Endothelial cell (in vitro differentiated cells): ENCODE results near the gene LYPD6. TPM values are rescaled to one million over a fixed set of nuclear protein-coding genes. Genes with fewer than 3 reads are reported as not detected.

Experiments used
- DNase-seq: peaks from one replicate; pipeline ENCODE4 v3.0.0; 2021; ENCODE audit warnings: low spot score
- H3K27ac Mint-ChIP-seq: one replicate; pipeline ENCODE4 v1.8.0; 2021; ENCODE audit warnings: mixed read lengths, inconsistent platforms; ENCODE audit not compliant: unreplicated experiment
- H3K27me3 Mint-ChIP-seq: one replicate; pipeline ENCODE4 v1.8.0; 2021; ENCODE audit warnings: mild to moderate bottlenecking, moderate library complexity, mixed read lengths, inconsistent platforms; ENCODE audit not compliant: unreplicated experiment
- H3K36me3 Mint-ChIP-seq: one replicate; pipeline ENCODE4 v1.8.0; 2021; ENCODE audit warnings: mild to moderate bottlenecking, low read depth, mixed read lengths, inconsistent platforms; ENCODE audit not compliant: unreplicated experiment
- H3K4me1 Mint-ChIP-seq: one replicate; pipeline ENCODE4 v1.8.0; 2021; ENCODE audit warnings: mild to moderate bottlenecking, mixed read lengths, inconsistent platforms; ENCODE audit not compliant: unreplicated experiment
- H3K4me3 Mint-ChIP-seq: one replicate; pipeline ENCODE4 v1.8.0; 2021; ENCODE audit warnings: mild to moderate bottlenecking, mixed read lengths, inconsistent platforms; ENCODE audit not compliant: unreplicated experiment
- H3K9me3 Mint-ChIP-seq: one replicate; pipeline ENCODE4 v1.8.0; 2021; ENCODE audit warnings: mixed read lengths, inconsistent platforms; ENCODE audit not compliant: unreplicated experiment
- CTCF ChIP-seq: fragments of 200-600 bp; sonication (generic); IDR thresholded peaks from one replicate; pipeline ENCODE4 v1.5.0; 2021; ENCODE audit warnings: antibody characterized with exemption; ENCODE audit not compliant: unreplicated experiment
- total RNA-seq: library from RNA; stranded (reverse); fragmentation: NEBNext Ultra II Directional; extraction: Animal tissue kit (Norgen Biotek cat#: 25700); gene quantifications from one replicate; pipeline ENCODE4 v1.2.1, GENCODE V29; 2021; ENCODE audit not compliant: unreplicated experiment

Gene LYPD6
- total RNA-seq, 1 donor from 2014 or later, result 3.5 TPM

GRCh38 chr2:149342509-149342908 is 12.1 kb downstream of the LYPD6 start:
- H3K4me1 Mint-ChIP-seq, result no peaks in the 10 kb centered on the region
- H3K36me3 Mint-ChIP-seq, result no peaks in the 10 kb centered on the region
- no peak for TF ChIP-seq CTCF
- no peaks in the 10 kb centered on the region for H3K9me3 Mint-ChIP-seq
- no peak for DNase-seq
- H3K27me3 Mint-ChIP-seq, result no peaks in the 10 kb centered on the region
- H3K27ac Mint-ChIP-seq, result no peak overlapping the region
- H3K4me3 Mint-ChIP-seq, result no peak overlapping the region

- Mint-ChIP-seq H3K36me3 (no peaks in the 10 kb centered on the region), H3K27me3 (peaks cover 1% of the 10 kb centered on the region), H3K27ac (no peak overlapping the region), H3K4me1 (no peaks in the 10 kb centered on the region), H3K9me3 (no peaks in the 10 kb centered on the region), H3K4me3 (no peak overlapping the region)
- no peak for TF ChIP-seq CTCF
- no peak for DNase-seq
Observed at GRCh38 chr2:149344105-149344504, 13.7 kb downstream of the LYPD6 start.

GRCh38 chr2:149346272-149346671 is 15.9 kb downstream of the LYPD6 start:
- no peak for DNase-seq
- Mint-ChIP-seq H3K9me3 (no peaks in the 10 kb centered on the region), H3K36me3 (no peaks in the 10 kb centered on the region), H3K27ac (no peak overlapping the region), H3K4me3 (no peak overlapping the region), H3K27me3 (peaks cover 1% of the 10 kb centered on the region), H3K4me1 (no peaks in the 10 kb centered on the region)
- no peak for TF ChIP-seq CTCF

DNA sequence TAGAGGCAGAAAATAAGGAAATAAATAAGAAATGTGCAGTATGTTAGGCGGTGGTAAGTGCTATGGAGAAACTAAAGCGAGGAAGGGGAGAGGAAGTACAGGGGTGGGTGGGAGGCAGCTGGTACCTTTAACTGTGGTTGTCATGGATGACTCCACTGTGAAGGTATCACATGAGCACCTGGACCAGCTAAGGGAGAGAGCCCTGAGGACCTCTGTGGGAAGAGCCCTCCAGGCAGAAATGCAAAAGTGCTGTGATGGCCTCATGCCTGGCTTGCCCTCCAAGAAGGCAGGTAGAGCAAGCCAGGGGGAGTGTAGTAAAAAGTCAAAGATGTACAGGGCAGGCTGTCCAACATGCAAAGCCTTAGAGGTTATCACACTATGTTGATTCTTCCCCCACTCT is 17.9 kb downstream of the LYPD6 start:
- Mint-ChIP-seq H3K9me3 (no peaks in the 10 kb centered on the region), H3K27me3 (peaks cover 1% of the 10 kb centered on the region), H3K27ac (no peak overlapping the region), H3K4me3 (no peak overlapping the region), H3K4me1 (no peaks in the 10 kb centered on the region), H3K36me3 (no peaks in the 10 kb centered on the region)
- TF ChIP-seq CTCF, result no peak
- no peak for DNase-seq

GRCh38 chr2:149353421-149353820 is 23.0 kb downstream of the LYPD6 start:
- no peak for TF ChIP-seq CTCF
- Mint-ChIP-seq H3K4me1 (no peaks in the 10 kb centered on the region), H3K36me3 (no peaks in the 10 kb centered on the region), H3K4me3 (no peak overlapping the region), H3K27me3 (no peaks in the 10 kb centered on the region), H3K9me3 (no peaks in the 10 kb centered on the region), H3K27ac (no peak overlapping the region)
- DNase-seq, result no peak
